H9 (cell line): ENCODE data around the gene MOB3A. TPM values are rescaled to one million over a fixed set of nuclear protein-coding genes. Genes with fewer than 3 reads are reported as not detected.

Experiments
- DNase-seq: peaks from one replicate; pipeline ENCODE4 v3.0.0-alpha.2; 2017
- H2AFZ ChIP-seq: one replicate; pipeline ENCODE4 v1.6.1; 2013; ENCODE audit warnings: mild to moderate bottlenecking, low read length, control low read depth, moderate library complexity
- H2AK5ac ChIP-seq: 2 replicates; pipeline ENCODE4 v1.6.1; 2013; ENCODE audit warnings: low read length, control low read depth, mixed read lengths; ENCODE audit not compliant: insufficient read length
- H2BK120ac ChIP-seq: one replicate; pipeline ENCODE4 v1.6.1; 2013; ENCODE audit warnings: low read depth, mild to moderate bottlenecking, low read length, control low read depth, inconsistent platforms; ENCODE audit not compliant: poor library complexity, severe bottlenecking
- H2BK12ac ChIP-seq: 2 replicates; pipeline ENCODE4 v1.6.1; 2013; ENCODE audit warnings: low read length, control low read depth, mixed read lengths, low read depth; ENCODE audit not compliant: insufficient read length
- H2BK15ac ChIP-seq: 2 replicates; pipeline ENCODE4 v1.6.1; 2013; ENCODE audit warnings: low read depth, low read length, control low read depth
- H2BK20ac ChIP-seq: one replicate; pipeline ENCODE4 v1.6.1; 2013; ENCODE audit warnings: low read depth, mild to moderate bottlenecking, low read length, control low read depth, inconsistent platforms; ENCODE audit not compliant: poor library complexity, severe bottlenecking
- H2BK5ac ChIP-seq: 2 replicates; pipeline ENCODE4 v1.6.1; 2013; ENCODE audit warnings: low read length, control low read depth, mixed read lengths; ENCODE audit not compliant: insufficient read length
- H3K14ac ChIP-seq: 2 replicates; pipeline ENCODE4 v1.6.1; 2013; ENCODE audit warnings: low read length, control low read depth; ENCODE audit not compliant: insufficient read depth
- H3K18ac ChIP-seq: 2 replicates; pipeline ENCODE4 v1.6.1; 2013; ENCODE audit warnings: low read depth, mild to moderate bottlenecking, mixed read lengths, low read length, control low read depth; ENCODE audit not compliant: insufficient read length
- H3K23ac ChIP-seq: 2 replicates; pipeline ENCODE4 v1.6.1; 2013; ENCODE audit warnings: low read length, control low read depth, mixed read lengths, low read depth; ENCODE audit not compliant: insufficient read length
- H3K23me2 ChIP-seq: 2 replicates; pipeline ENCODE4 v1.6.1; 2013; ENCODE audit warnings: low read depth, mild to moderate bottlenecking, mixed read lengths, low read length, control low read depth; ENCODE audit not compliant: insufficient read length, poor library complexity, severe bottlenecking
- H3K27ac ChIP-seq: 2 replicates; pipeline ENCODE4 v1.5.1; 2013; ENCODE audit warnings: low read length, control low read depth, mixed read lengths, low read depth; ENCODE audit not compliant: insufficient read length
- H3K27me3 ChIP-seq: 2 replicates; pipeline ENCODE4 v1.6.1; 2013; ENCODE audit warnings: low read length, control low read depth, inconsistent platforms; ENCODE audit not compliant: insufficient read depth
- H3K4ac ChIP-seq: 2 replicates; pipeline ENCODE4 v1.6.1; 2013; ENCODE audit warnings: low read depth, mild to moderate bottlenecking, control low read depth, inconsistent platforms, low read length, moderate library complexity
- H3K4me1 ChIP-seq: 2 replicates; pipeline ENCODE4 v1.6.1; 2013; ENCODE audit warnings: low read length, control low read depth, inconsistent platforms; ENCODE audit not compliant: insufficient read depth
- H3K4me2 ChIP-seq: 2 replicates; pipeline ENCODE4 v1.6.1; 2013; ENCODE audit warnings: low read length, control low read depth, mixed read lengths; ENCODE audit not compliant: insufficient read length, insufficient read depth
- H3K56ac ChIP-seq: 2 replicates; pipeline ENCODE4 v1.6.1; 2013; ENCODE audit warnings: low read depth, mild to moderate bottlenecking, mixed read lengths, low read length, control low read depth; ENCODE audit not compliant: insufficient read length
- H3K79me1 ChIP-seq: 2 replicates; pipeline ENCODE4 v1.6.1; 2013; ENCODE audit warnings: low read depth, mild to moderate bottlenecking, moderate library complexity, low read length, control low read depth, inconsistent platforms; ENCODE audit not compliant: insufficient read depth, poor library complexity, severe bottlenecking
- H3K79me2 ChIP-seq: 2 replicates; pipeline ENCODE4 v1.6.1; 2013; ENCODE audit warnings: low read length, control low read depth, inconsistent platforms; ENCODE audit not compliant: insufficient read depth
- H3K9ac ChIP-seq: 2 replicates; pipeline ENCODE4 v1.6.1; 2013; ENCODE audit warnings: low read length, control low read depth, mixed read lengths; ENCODE audit not compliant: insufficient read length; ENCODE audit errors: extremely low read depth
- H3K9me3 ChIP-seq: one replicate; pipeline ENCODE4 v1.6.1; 2013; ENCODE audit warnings: low read depth, low read length, inconsistent platforms; ENCODE audit not compliant: control insufficient read depth
- H3T11ph ChIP-seq: one replicate; pipeline ENCODE4 v1.6.1; 2013; ENCODE audit warnings: mild to moderate bottlenecking, low read length, control low read depth, inconsistent platforms
- H4K20me1 ChIP-seq: one replicate; pipeline ENCODE4 v1.6.1; 2013; ENCODE audit not compliant: control insufficient read depth, insufficient read length, insufficient read depth
- H4K5ac ChIP-seq: 2 replicates; pipeline ENCODE4 v1.6.1; 2013; ENCODE audit warnings: low read depth, mild to moderate bottlenecking, mixed read lengths, low read length, control low read depth; ENCODE audit not compliant: insufficient read length
- H4K8ac ChIP-seq: replicated peaks from 2 replicates; pipeline ENCODE4 v1.6.1; 2013; ENCODE audit warnings: low read length, control low read depth, mixed read lengths, low read depth; ENCODE audit not compliant: insufficient read length
- H4K91ac ChIP-seq: 2 replicates; pipeline ENCODE4 v1.6.1; 2013; ENCODE audit warnings: low read depth, mild to moderate bottlenecking, moderate library complexity, mixed read lengths, low read length, control low read depth; ENCODE audit not compliant: insufficient read length
- H3K27ac Mint-ChIP-seq, 3 experiments: 2 replicates in 2 of 3; 3 replicates in 1 of 3; pipeline ENCODE4 v1.8.0; 2020 to 2021; ENCODE audit warnings: mixed read lengths in 3 of 3, mild to moderate bottlenecking in 1 of 3, moderate library complexity in 1 of 3
- H3K27me3 Mint-ChIP-seq: 2 replicates; pipeline ENCODE4 v1.8.0; 2021; ENCODE audit warnings: low read depth, mild to moderate bottlenecking, moderate library complexity, mixed read lengths
- H3K36me3 Mint-ChIP-seq, 3 experiments: 2 replicates in 2 of 3; 3 replicates in 1 of 3; pipeline ENCODE4 v1.8.0; 2020 to 2021; ENCODE audit warnings: low read depth in 3 of 3, mixed read lengths in 3 of 3; ENCODE audit not compliant: insufficient read depth in 1 of 3
- H3K4me1 Mint-ChIP-seq, 2 experiments: 2 replicates each; pipeline ENCODE4 v1.8.0; 2020; ENCODE audit warnings: mixed read lengths in 2 of 2
- H3K4me3 Mint-ChIP-seq, 2 experiments: 2 replicates in 1 of 2; 3 replicates in 1 of 2; pipeline ENCODE4 v1.8.0; 2020 to 2021; ENCODE audit warnings: mild to moderate bottlenecking in 2 of 2, mixed read lengths in 2 of 2, moderate library complexity in 1 of 2
- H3K9me3 Mint-ChIP-seq, 2 experiments: 2 replicates in 1 of 2; 3 replicates in 1 of 2; pipeline ENCODE4 v1.8.0; 2020; ENCODE audit warnings: mild to moderate bottlenecking in 2 of 2, mixed read lengths in 2 of 2, moderate library complexity in 1 of 2
- CTCF ChIP-seq: fragments of 200-600 bp; sonication (generic); conservative IDR thresholded peaks from 3 replicates; pipeline ENCODE4 v1.8.0; 2021; ENCODE audit warnings: antibody characterized with exemption, mild to moderate bottlenecking
- WGBS: extraction: QIAGEN DNeasy Blood & Tissue Kit; methylation state at CpG from one replicate; pipeline ENCODE4 v1.1.7; 2013; ENCODE audit warnings: missing lambda C conversion rate, low lambda C conversion rate, mixed read lengths; ENCODE audit not compliant: insufficient read length; ENCODE audit errors: extremely low coverage; 5-methylcytosine and 5-hydroxymethylcytosine counted together
- total RNA-seq: library from RNA; stranded (reverse); gene quantifications from 2 replicates; pipeline ENCODE4 v1.2.1, GENCODE V29; 2021

The MOB3A gene
- total RNA-seq, 1 experiment from 2014 or later: 11.5 TPM

- H4K5ac ChIP-seq: no peak overlapping the region
- H4K20me1 ChIP-seq: no peaks in the 10 kb centered on the region
- no peak overlapping the region for H3K27ac Mint-ChIP-seq
- H3K4ac ChIP-seq: no peak overlapping the region
- H3K4me2 ChIP-seq: no peak overlapping the region
- H3K79me2 ChIP-seq: no peaks in the 10 kb centered on the region
- no peaks in the 10 kb centered on the region for H3K9me3 ChIP-seq
- H3K79me1 ChIP-seq: no peaks in the 10 kb centered on the region
- H2BK120ac ChIP-seq: no peak overlapping the region
- peaks cover 26 to 75% (median 64%) of the 10 kb centered on the region in 3 experiments; a peak in 6 of 7 replicates for H3K36me3 Mint-ChIP-seq
- no peak overlapping the region for H2BK12ac ChIP-seq
- no peak overlapping the region for H3K27ac ChIP-seq
- H3K9ac ChIP-seq: no peak overlapping the region
- no peaks in the 10 kb centered on the region for H3K27me3 ChIP-seq
- H2BK5ac ChIP-seq: no peak overlapping the region
- no peaks in the 10 kb centered on the region for H3K4me1 Mint-ChIP-seq
- H3K9me3 Mint-ChIP-seq: no peaks in the 10 kb centered on the region
- TF ChIP-seq CTCF: no peak
- H3K14ac ChIP-seq: no peak overlapping the region
- H4K8ac ChIP-seq: no peak overlapping the region
- H2BK15ac ChIP-seq: no peak overlapping the region
- H3K4me1 ChIP-seq: no peaks in the 10 kb centered on the region
- no peak overlapping the region for H2AFZ ChIP-seq
- H3K18ac ChIP-seq: no peak overlapping the region
- H3K23ac ChIP-seq: no peak overlapping the region
- H3K23me2 ChIP-seq: no peaks in the 10 kb centered on the region
- no peak overlapping the region for H2BK20ac ChIP-seq
- WGBS: no CpG with 5 or more reads among the region's 19 CpGs
- H3K27me3 Mint-ChIP-seq: no peaks in the 10 kb centered on the region
- no peak overlapping the region for H4K91ac ChIP-seq
- no peak overlapping the region for H3K56ac ChIP-seq
- no peak overlapping the region for H2AK5ac ChIP-seq
- H3K4me3 Mint-ChIP-seq: no peak overlapping the region
- DNase-seq: no peak
- no peak overlapping the region for H3T11ph ChIP-seq
Measured at GRCh38 chr19:2127758-2128157, 31.6 kb upstream of the MOB3A start.
